Measurements from ENCODE around the gene SBK3.
A peak's percentile ranks its signal among the peaks of the same experiment; 100 is the strongest.
"Not testable (repeated sequence)": the region's sequence is repeated elsewhere in the genome, so short reads cannot be mapped to it uniquely, and the experiment has no call there.

The SBK3 gene

GRCh38 chr19:55581823-55582223 is 36.5 kb upstream of the SBK3 start:
- Mint-ChIP-seq H3K27ac (ENCODE audit: low read depth) (peak overlapping the region; percentile 91), H3K9me3 (no peaks in the 10 kb centered on the region), H3K4me1 (peaks cover 42% of the 10 kb centered on the region), H3K27me3 (no peaks in the 10 kb centered on the region), H3K4me3 (peak overlapping the region; percentile 85), H3K36me3 (ENCODE audit: insufficient read depth) (peaks cover 15% of the 10 kb centered on the region)
- ATAC-seq (replicated peaks; ENCODE audit: extremely low read depth, poor library complexity, severe bottlenecking) (no peak), DNase-seq (ENCODE audit: low spot score in 2 of 2) (no peak)

- no peak for DNase-seq (ENCODE audit: low spot score in 2 of 2)
- Mint-ChIP-seq H3K9me3 (no peaks in the 10 kb centered on the region), H3K36me3 (ENCODE audit: insufficient read depth) (peaks cover 15% of the 10 kb centered on the region), H3K4me1 (peaks cover 37% of the 10 kb centered on the region), H3K27me3 (no peaks in the 10 kb centered on the region), H3K27ac (ENCODE audit: low read depth) (peak overlapping the region; percentile 91), H3K4me3 (peak overlapping the region; percentile 85)
- no peak for ATAC-seq (replicated peaks; ENCODE audit: extremely low read depth, poor library complexity, severe bottlenecking)
Observed at GRCh38 chr19:55581145-55581822, 35.9 kb upstream of the SBK3 start.

GRCh38 chr19:55580628-55581144 is 35.3 kb upstream of the SBK3 start, which contains the start of gene ZNF579:
TSS of gene ZNF579 (minus strand) at chr19:55580848. CDS start at chr19:55579639, 1,209 bp downstream.
- peaks cover 15% of the 10 kb centered on the region for H3K36me3 Mint-ChIP-seq (ENCODE audit: insufficient read depth)
- H3K27ac Mint-ChIP-seq (ENCODE audit: low read depth) = peak within 1 kb of the TSS; percentile 91
- peak; percentile 38 to 53 for DNase-seq (ENCODE audit: low spot score in 2 of 2)
- peaks cover 31% of the 10 kb centered on the region for H3K4me1 Mint-ChIP-seq
- ATAC-seq (replicated peaks; ENCODE audit: extremely low read depth, poor library complexity, severe bottlenecking) = peak; percentile 68
- H3K4me3 Mint-ChIP-seq = peak within 1 kb of the TSS; percentile 85
- H3K9me3 Mint-ChIP-seq = no peaks in the 10 kb centered on the region
- H3K27me3 Mint-ChIP-seq = no peaks in the 10 kb centered on the region

DNA sequence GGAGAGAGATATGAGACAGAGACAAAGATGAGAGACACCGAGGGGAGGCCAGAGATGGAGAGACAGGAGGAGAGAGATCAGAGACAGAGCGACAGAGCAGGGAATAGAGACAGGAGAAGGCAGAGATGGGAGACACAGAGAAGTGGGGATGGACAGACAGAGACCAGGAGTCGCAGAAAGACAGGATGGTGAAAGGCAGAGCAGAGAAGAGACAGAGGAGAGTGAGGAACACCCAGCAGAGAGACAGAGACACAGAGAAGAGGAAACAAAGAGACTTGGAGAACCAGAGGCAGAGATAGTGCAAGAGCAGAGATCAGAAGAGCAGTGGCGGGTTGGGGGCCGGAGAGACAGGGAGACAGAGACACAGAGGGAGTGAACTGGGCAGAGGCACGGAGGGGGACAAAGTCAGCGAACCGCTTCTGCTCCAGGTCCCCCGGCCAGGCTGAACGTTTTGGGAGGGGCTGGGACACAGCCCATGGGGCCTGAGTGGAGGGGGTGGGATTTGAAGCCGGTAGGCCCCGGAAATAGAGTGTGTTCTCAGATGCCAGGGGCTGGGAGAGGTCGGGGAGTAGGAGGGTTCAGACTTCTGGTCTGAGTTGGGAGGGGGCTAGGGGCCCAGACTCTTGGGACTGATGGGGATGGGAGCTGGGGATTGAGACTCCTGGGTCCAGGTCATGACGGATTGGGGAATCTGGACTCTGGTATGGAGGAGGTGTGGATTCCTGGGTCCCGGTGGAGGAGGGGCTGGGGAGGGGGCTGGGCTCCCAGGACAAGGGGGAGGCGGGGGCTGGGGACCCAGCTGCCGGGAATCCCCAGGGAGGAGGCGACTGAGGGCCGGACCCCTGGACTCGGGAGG is 34.7 kb upstream of the SBK3 start:
- Mint-ChIP-seq H3K9me3 (no peaks in the 10 kb centered on the region), H3K27me3 (no peaks in the 10 kb centered on the region), H3K27ac (ENCODE audit: low read depth) (peak overlapping the region; percentile 91), H3K4me3 (peak overlapping the region; percentile 85), H3K4me1 (peaks cover 24% of the 10 kb centered on the region), H3K36me3 (ENCODE audit: insufficient read depth) (peaks cover 15% of the 10 kb centered on the region)
- DNase-seq (ENCODE audit: low spot score in 2 of 2) (no peak), ATAC-seq (replicated peaks; ENCODE audit: extremely low read depth, poor library complexity, severe bottlenecking) (no peak)

GRCh38 chr19:55578761-55579747 is 33.7 kb upstream of the SBK3 start:
- Mint-ChIP-seq H3K4me3 (peak overlapping the region; percentile 85), H3K36me3 (ENCODE audit: insufficient read depth) (peaks cover 15% of the 10 kb centered on the region), H3K27ac (ENCODE audit: low read depth) (peak overlapping the region; percentile 91), H3K27me3 (no peaks in the 10 kb centered on the region), H3K9me3 (no peaks in the 10 kb centered on the region), H3K4me1 (peaks cover 24% of the 10 kb centered on the region)
- DNase-seq (ENCODE audit: low spot score in 2 of 2) (no peak), ATAC-seq (replicated peaks; ENCODE audit: extremely low read depth, poor library complexity, severe bottlenecking) (no peak)

DNA sequence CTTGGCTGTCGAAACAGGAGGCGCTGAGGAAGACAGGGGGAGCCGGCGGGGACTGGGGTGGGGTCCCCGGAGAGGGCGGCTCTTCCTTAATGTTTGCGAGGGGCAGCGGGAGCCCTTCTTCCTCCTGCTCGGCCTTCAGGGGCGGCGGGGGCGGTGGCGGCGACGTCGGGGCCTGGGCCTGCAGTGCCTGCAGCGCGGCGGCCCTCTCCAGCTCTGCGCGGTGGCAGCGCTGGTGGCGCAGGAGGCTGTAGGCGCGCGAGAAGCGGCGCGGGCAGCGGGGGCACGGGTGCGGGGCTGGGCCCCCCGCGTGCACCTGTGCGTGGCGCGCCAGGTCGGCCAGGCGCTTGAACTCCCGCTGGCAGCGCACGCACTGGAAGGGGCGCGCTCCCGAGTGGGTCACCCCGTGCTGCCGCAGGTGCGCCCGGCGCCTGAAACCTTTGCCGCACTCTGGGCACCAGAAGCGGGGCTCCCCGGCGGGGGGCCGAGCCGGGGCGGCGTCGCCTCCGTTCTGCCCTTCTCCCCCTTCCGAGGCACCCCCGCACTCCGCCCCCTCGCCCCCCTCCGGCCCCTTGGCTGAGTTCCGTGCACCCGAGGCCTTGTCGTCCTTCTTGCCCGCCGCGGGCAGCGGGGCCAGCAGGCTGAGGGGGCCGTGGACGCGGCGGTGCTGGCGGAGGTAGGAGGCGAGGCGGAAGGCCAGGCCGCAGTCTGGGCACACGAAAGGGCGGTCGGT is 32.9 kb upstream of the SBK3 start:
- no peak for ATAC-seq (replicated peaks; ENCODE audit: extremely low read depth, poor library complexity, severe bottlenecking)

GRCh38 chr19:55576746-55577145 is 31.4 kb upstream of the SBK3 start:
- ATAC-seq (replicated peaks; ENCODE audit: extremely low read depth, poor library complexity, severe bottlenecking) = no peak
- Mint-ChIP-seq H3K9me3 (no peaks in the 10 kb centered on the region), H3K4me1 (peaks cover 20% of the 10 kb centered on the region), H3K36me3 (ENCODE audit: insufficient read depth) (peaks cover 14% of the 10 kb centered on the region), H3K27ac (ENCODE audit: low read depth) (no peak overlapping the region), H3K27me3 (no peaks in the 10 kb centered on the region), H3K4me3 (no peak overlapping the region)
- DNase-seq (ENCODE audit: low spot score in 2 of 2) = no peak

More for the DNA sequence above, 32.9 kb upstream of the SBK3 start:
- Mint-ChIP-seq H3K27me3 (no peaks in the 10 kb centered on the region), H3K27ac (ENCODE audit: low read depth) (no peak overlapping the region), H3K4me1 (peaks cover 24% of the 10 kb centered on the region), H3K9me3 (no peaks in the 10 kb centered on the region), H3K36me3 (ENCODE audit: insufficient read depth) (peaks cover 15% of the 10 kb centered on the region), H3K4me3 (no peak overlapping the region)
- DNase-seq (ENCODE audit: low spot score in 2 of 2) = no peak

- not testable (repeated sequence) for DNase-seq (ENCODE audit: low spot score in 2 of 2); ATAC-seq (replicated peaks; ENCODE audit: extremely low read depth, poor library complexity, severe bottlenecking); H3K4me3 Mint-ChIP-seq; H3K27me3 Mint-ChIP-seq; H3K9me3 Mint-ChIP-seq; H3K27ac Mint-ChIP-seq (ENCODE audit: low read depth); H3K4me1 Mint-ChIP-seq; H3K36me3 Mint-ChIP-seq (ENCODE audit: insufficient read depth)
Observed at GRCh38 chr19:55573929-55574328, 28.6 kb upstream of the SBK3 start.

GRCh38 chr19:55569477-55569876 is 24.1 kb upstream of the SBK3 start:
- not testable (repeated sequence) for H3K9me3 Mint-ChIP-seq; DNase-seq (ENCODE audit: low spot score in 2 of 2); H3K27me3 Mint-ChIP-seq; H3K36me3 Mint-ChIP-seq (ENCODE audit: insufficient read depth); H3K4me1 Mint-ChIP-seq; ATAC-seq (replicated peaks; ENCODE audit: extremely low read depth, poor library complexity, severe bottlenecking); H3K27ac Mint-ChIP-seq (ENCODE audit: low read depth); H3K4me3 Mint-ChIP-seq

DNA sequence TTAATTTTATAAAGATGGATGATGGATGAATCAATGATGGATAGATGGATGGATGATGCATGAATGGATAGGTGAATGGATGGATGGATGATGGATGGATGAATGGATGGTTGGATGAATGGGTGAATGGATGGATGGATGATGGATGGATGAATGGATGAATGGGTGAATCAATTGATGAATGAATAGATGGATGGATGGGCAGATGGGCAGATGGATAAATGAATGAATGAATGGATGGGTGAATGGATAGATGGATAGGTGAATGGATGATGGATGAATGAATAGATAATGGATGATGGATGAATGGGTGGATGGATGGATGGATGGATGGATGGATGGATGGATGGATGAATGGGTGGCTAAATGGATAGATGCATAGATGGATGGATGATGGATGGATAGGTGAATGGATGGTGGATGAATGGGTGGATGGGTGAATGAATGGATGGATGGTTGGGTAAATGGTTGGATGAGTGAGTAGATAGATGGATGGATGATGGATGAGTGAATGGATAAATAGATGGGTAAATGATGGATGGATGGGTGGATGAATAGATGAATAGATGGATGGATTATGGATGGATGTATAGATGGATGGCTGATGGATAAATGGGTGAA is 22.5 kb upstream of the SBK3 start:
- no peak overlapping the region for H3K27ac Mint-ChIP-seq (ENCODE audit: low read depth)
- no peak overlapping the region for H3K4me3 Mint-ChIP-seq
- peaks cover 2% of the 10 kb centered on the region for H3K36me3 Mint-ChIP-seq (ENCODE audit: insufficient read depth)
- H3K9me3 Mint-ChIP-seq = no peaks in the 10 kb centered on the region
- DNase-seq (ENCODE audit: low spot score in 2 of 2) (no peak), ATAC-seq (replicated peaks; ENCODE audit: extremely low read depth, poor library complexity, severe bottlenecking) (no peak)
- no peaks in the 10 kb centered on the region for H3K27me3 Mint-ChIP-seq
- no peaks in the 10 kb centered on the region for H3K4me1 Mint-ChIP-seq

DNA sequence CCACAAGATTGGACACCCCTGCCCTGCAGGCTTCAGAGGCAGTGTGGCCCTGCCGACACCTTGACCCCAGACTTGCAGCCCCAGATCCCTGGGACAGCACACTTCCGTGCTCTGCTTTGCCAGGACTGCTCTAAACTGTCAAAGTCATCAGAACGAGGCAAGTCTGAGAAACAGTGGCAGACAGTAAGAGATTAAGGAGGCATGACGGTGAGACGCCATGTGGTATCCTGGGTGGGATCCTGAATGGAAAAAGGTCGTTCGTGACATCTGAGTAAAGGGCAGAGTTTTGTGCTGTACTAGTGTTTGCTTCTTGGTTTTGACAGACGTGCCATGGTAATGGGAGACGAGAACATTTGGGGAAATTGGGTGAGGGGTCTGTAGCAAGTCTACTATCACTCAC is 21.5 kb upstream of the SBK3 start:
- Mint-ChIP-seq H3K4me1 (no peaks in the 10 kb centered on the region), H3K36me3 (ENCODE audit: insufficient read depth) (no peaks in the 10 kb centered on the region), H3K27ac (ENCODE audit: low read depth) (no peak overlapping the region), H3K9me3 (no peaks in the 10 kb centered on the region), H3K4me3 (no peak overlapping the region), H3K27me3 (no peaks in the 10 kb centered on the region)
- DNase-seq (ENCODE audit: low spot score in 2 of 2) (no peak), ATAC-seq (replicated peaks; ENCODE audit: extremely low read depth, poor library complexity, severe bottlenecking) (no peak)

Measured in central memory CD8-positive, alpha-beta T cell (primary cell).